Fibroblast of lung (primary cell): ENCODE measurements around the gene SYT13. TPM values are rescaled to one million over a fixed set of nuclear protein-coding genes. Genes with fewer than 3 reads are reported as not detected.

Source experiments
- DNase-seq, 2 donors: peaks; one replicate each; pipeline versions ENCODE4 v3.0.0 to v3.0.0-alpha.2; 2010; ENCODE audit warnings: low read depth in 2 of 2
- H2AFZ ChIP-seq: 2 replicates; pipeline ENCODE4 v1.5.1; 2012; ENCODE audit warnings: low read length, control low read depth, inconsistent platforms
- H3K27ac ChIP-seq: 2 replicates; pipeline ENCODE4 v1.5.1; 2011; ENCODE audit warnings: low read length, control low read depth; ENCODE audit not compliant: insufficient read depth
- H3K27me3 ChIP-seq: 2 replicates; pipeline ENCODE4 v1.5.1; 2011; ENCODE audit warnings: mild to moderate bottlenecking, low read length; ENCODE audit not compliant: control insufficient read depth, insufficient read depth
- H3K36me3 ChIP-seq: 2 replicates; pipeline ENCODE4 v1.5.1; 2011; ENCODE audit warnings: low read length; ENCODE audit not compliant: control insufficient read depth, insufficient read depth
- H3K4me1 ChIP-seq: 2 replicates; pipeline ENCODE4 v1.5.1; 2011; ENCODE audit warnings: low read length; ENCODE audit not compliant: control insufficient read depth, insufficient read depth; ENCODE audit errors: extremely low read depth
- H3K4me2 ChIP-seq: 2 replicates; pipeline ENCODE4 v1.5.1; 2011; ENCODE audit warnings: low read length, control low read depth; ENCODE audit not compliant: insufficient read depth; ENCODE audit errors: extremely low read depth
- H3K4me3 ChIP-seq, 4 experiments: fragments of 200-600 bp in 1 of 4; sonication (generic) in 1 of 4; replicated peaks in 1 of 4; 2 replicates each; pipeline ENCODE4 v1.5.1; 2011 to 2016; ENCODE audit warnings: low read length in 4 of 4, low read depth in 3 of 4, mild to moderate bottlenecking in 3 of 4, control low read depth in 2 of 4, inconsistent platforms in 1 of 4, mixed read lengths in 1 of 4; ENCODE audit not compliant: insufficient read depth in 1 of 4; ENCODE audit errors: control extremely low read depth in 1 of 4
- H3K79me2 ChIP-seq: 2 replicates; pipeline ENCODE4 v1.5.1; 2012; ENCODE audit warnings: mild to moderate bottlenecking, low read length, inconsistent platforms; ENCODE audit not compliant: control insufficient read depth, insufficient read depth
- H3K9ac ChIP-seq: 2 replicates; pipeline ENCODE4 v1.5.1; 2011; ENCODE audit warnings: mild to moderate bottlenecking, low read length, control low read depth; ENCODE audit not compliant: insufficient read depth
- H3K9me3 ChIP-seq: 2 replicates; pipeline ENCODE4 v1.5.1; 2012; ENCODE audit warnings: low read depth, low read length; ENCODE audit not compliant: control insufficient read depth, insufficient read depth
- H4K20me1 ChIP-seq: 2 replicates; pipeline ENCODE4 v1.5.1; 2011; ENCODE audit warnings: low read length; ENCODE audit not compliant: control insufficient read depth, insufficient read depth; ENCODE audit errors: extremely low read depth
- EZH2 ChIP-seq: IDR thresholded peaks from 2 replicates; pipeline ENCODE4 v1.5.1; 2012; ENCODE audit warnings: low read length, control low read depth, mild to moderate bottlenecking; ENCODE audit errors: missing control alignments
- polyA plus RNA-seq, 2 donors: library from polyadenylated mRNA; depleted of rRNA in 1 of 2; stranded (reverse) in 1 of 2; unstranded in 1 of 2; fragments of >200 nt; gene quantifications; 2 replicates each; pipeline ENCODE4 v1.2.1, GENCODE V29; 2011 to 2012; ENCODE audit warnings: missing spikeins in 1 of 2
- total RNA-seq: library from RNA; depleted of rRNA; stranded (reverse); fragments of >200 nt; gene quantifications from 2 replicates; pipeline ENCODE4 v1.2.1, GENCODE V29; 2014
- TF ChIP-seq, protein P1 (sequence below), 2 donors: IDR thresholded peaks in 1 of 2; conservative IDR thresholded peaks in 1 of 2; 1 replicate in 1 of 2; 2 replicates in 1 of 2; pipeline ENCODE4 v1.5.1; 2011 to 2012; ENCODE audit warnings: low read length in 2 of 2, control low read depth in 1 of 2, inconsistent platforms in 1 of 2, low read depth in 1 of 2, mild to moderate bottlenecking in 1 of 2

Gene SYT13
- total and polyA plus RNA-seq, 2 donors (not counting 1 experiment from before 2014, with no cell fraction given) = not detected

DNA sequence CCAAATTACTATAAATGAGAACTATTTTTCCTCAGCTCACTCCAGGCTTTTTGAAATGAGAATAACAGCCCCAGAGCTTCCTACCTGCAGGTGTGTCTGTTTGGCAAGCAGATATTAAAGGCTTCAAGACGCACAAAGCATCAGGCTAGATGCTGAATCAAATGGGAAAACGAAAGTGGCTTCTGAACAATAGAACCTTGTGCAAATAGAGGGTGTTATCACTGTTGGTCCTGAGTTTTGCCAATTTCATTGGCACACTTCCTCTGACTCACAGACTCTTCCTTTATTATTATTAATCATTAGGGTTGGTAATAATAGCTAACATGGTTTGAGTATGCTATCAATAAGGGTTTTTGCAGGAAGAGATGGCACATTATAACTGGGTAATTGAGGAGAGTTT is 13.4 kb downstream of the SYT13 start:
- DNase-seq = no peak

DNA sequence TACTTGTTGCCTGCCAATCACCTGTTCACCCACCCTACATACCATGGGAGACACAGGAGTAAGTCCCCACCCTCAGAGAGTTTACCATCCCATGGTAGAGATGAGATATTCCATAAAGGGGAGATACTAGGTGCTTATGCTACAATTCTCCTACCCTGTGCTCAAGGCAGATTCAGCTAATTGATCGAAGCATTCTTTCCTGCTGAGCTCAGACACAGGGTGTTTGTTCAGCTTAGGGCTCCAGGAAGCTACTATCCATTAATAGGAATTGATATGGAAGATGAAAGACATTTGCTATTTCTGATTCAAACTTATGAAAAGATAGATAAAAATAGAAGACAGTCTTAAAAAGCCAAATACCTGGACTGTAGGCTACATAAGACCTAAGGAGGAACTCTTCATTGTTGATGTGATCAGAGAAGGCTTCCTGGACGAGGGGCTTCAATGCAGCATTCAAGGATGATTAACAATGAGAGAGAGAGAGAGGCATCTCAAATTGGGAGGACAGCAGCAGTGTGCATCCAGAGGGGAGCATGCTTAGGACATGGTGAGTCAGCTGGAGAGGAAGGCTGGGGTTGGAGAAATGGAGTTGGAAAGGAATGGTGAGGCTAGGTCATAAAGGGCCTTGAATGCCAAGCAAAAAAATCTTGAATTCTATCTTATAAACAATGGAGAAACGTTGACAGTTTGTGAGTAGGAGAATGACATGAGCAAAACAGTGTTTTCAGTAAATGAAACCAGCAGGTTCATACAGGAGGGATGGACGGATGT is 15.0 kb downstream of the SYT13 start:
- Histone ChIP-seq H3K4me3 (no peak overlapping the region), H3K27me3 (peaks cover 3% of the 10 kb centered on the region), H3K9me3 (no peaks in the 10 kb centered on the region), H3K4me1 (no peaks in the 10 kb centered on the region), H3K79me2 (no peaks in the 10 kb centered on the region), H4K20me1 (no peaks in the 10 kb centered on the region), H2AFZ (no peak overlapping the region), H3K9ac (no peak overlapping the region), H3K36me3 (no peaks in the 10 kb centered on the region), H3K27ac (no peak overlapping the region), H3K4me2 (no peak overlapping the region)
- DNase-seq = no peak
- TF ChIP-seq EZH2 = no peak
- TF ChIP-seq, protein P1, sequence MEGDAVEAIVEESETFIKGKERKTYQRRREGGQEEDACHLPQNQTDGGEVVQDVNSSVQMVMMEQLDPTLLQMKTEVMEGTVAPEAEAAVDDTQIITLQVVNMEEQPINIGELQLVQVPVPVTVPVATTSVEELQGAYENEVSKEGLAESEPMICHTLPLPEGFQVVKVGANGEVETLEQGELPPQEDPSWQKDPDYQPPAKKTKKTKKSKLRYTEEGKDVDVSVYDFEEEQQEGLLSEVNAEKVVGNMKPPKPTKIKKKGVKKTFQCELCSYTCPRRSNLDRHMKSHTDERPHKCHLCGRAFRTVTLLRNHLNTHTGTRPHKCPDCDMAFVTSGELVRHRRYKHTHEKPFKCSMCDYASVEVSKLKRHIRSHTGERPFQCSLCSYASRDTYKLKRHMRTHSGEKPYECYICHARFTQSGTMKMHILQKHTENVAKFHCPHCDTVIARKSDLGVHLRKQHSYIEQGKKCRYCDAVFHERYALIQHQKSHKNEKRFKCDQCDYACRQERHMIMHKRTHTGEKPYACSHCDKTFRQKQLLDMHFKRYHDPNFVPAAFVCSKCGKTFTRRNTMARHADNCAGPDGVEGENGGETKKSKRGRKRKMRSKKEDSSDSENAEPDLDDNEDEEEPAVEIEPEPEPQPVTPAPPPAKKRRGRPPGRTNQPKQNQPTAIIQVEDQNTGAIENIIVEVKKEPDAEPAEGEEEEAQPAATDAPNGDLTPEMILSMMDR (conservative IDR thresholded peaks at IDR 0.05 in 1 of 2, IDR thresholded peaks at IDR 0.05 in 1 of 2; ENCODE audit: low read depth in 1 of 2, low read length in 2 of 2) = no peak

More for the DNA sequence above, 13.4 kb downstream of the SYT13 start:
- Histone ChIP-seq H3K4me2 (no peak overlapping the region), H3K27ac (no peak overlapping the region), H2AFZ (no peak overlapping the region), H3K4me1 (no peaks in the 10 kb centered on the region), H3K79me2 (no peaks in the 10 kb centered on the region), H3K4me3 (no peak overlapping the region), H3K9ac (no peak overlapping the region), H3K9me3 (no peaks in the 10 kb centered on the region), H3K36me3 (no peaks in the 10 kb centered on the region), H4K20me1 (no peaks in the 10 kb centered on the region), H3K27me3 (peaks cover 3% of the 10 kb centered on the region)
- TF ChIP-seq EZH2 = no peak
- TF ChIP-seq, protein P1 (conservative IDR thresholded peaks at IDR 0.05 in 1 of 2, IDR thresholded peaks at IDR 0.05 in 1 of 2; ENCODE audit: low read depth in 1 of 2, low read length in 2 of 2) = no peak

DNA sequence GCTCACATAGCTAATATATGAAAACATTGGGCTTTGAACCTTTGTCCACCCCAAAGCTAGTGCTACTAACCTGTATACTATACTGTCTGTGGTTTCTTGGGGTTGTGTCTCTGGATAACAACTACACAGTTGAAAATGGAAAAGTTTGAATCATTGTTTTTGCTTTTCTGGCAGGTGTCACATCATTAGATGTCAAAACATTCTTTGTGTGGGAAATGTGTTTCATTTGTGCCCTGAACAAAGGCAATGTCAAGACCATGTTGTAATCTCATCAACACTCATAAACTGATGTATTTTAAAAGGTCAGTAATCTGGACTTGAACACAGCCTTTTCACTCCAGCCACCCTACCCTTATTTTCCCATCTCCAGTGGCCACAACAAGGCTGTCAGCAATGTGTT is 16.5 kb downstream of the SYT13 start:
- Histone ChIP-seq H3K4me3 (no peak overlapping the region), H3K36me3 (no peaks in the 10 kb centered on the region)
- DNase-seq = no peak

More for the DNA sequence above, 16.5 kb downstream of the SYT13 start:
- H3K9ac ChIP-seq = no peak overlapping the region
- H4K20me1 ChIP-seq = no peaks in the 10 kb centered on the region
- no peaks in the 10 kb centered on the region for H3K9me3 ChIP-seq
- H2AFZ ChIP-seq = no peak overlapping the region
- peaks cover 3% of the 10 kb centered on the region for H3K27me3 ChIP-seq
- H3K4me2 ChIP-seq = no peak overlapping the region
- no peak overlapping the region for H3K27ac ChIP-seq
- TF ChIP-seq EZH2 = no peak
- TF ChIP-seq, protein P1 (conservative IDR thresholded peaks at IDR 0.05 in 1 of 2, IDR thresholded peaks at IDR 0.05 in 1 of 2; ENCODE audit: low read depth in 1 of 2, low read length in 2 of 2) = no peak
- no peaks in the 10 kb centered on the region for H3K79me2 ChIP-seq
- peaks cover 3% of the 10 kb centered on the region for H3K4me1 ChIP-seq
